Endothelial cell of umbilical vein (primary cell): ENCODE measurements around the gene RBBP4. TPM values are rescaled to one million over a fixed set of nuclear protein-coding genes. Genes with fewer than 3 reads are reported as not detected.

Source experiments
- BruUV-seq: library from RNA; stranded (reverse); fragments of 400-500 nt; replicated peaks from 2 replicates; lab custom pipeline; 2021; lab: Mats Ljungman, UMichigan
- CTCF ChIA-PET: fragments of 300-600, 350-600 bp; sonication (Branson Sonifier 250); formaldehyde crosslinking; loops from one replicate; lab custom pipeline; 2021; ENCODE audit warnings: antibody characterized with exemption, inconsistent platforms; lab: Charles Lee
- POLR2A ChIA-PET: fragments of 300-600, 350-600 bp; sonication (Branson Sonifier 250); formaldehyde crosslinking; loops from one replicate; lab custom pipeline; 2021; ENCODE audit warnings: antibody characterized with exemption, inconsistent platforms; lab: Charles Lee
- DNase-seq: peaks from one replicate; pipeline ENCODE4 v3.0.0-alpha.2; 2011; ENCODE audit warnings: low read depth, low spot score
- FAIRE-seq: peaks from 2 replicates; lab custom pipeline; 2011; peaks lifted over from hg19 to GRCh38; lab: Jason Lieb, UNC
- H2AFZ ChIP-seq: 2 replicates; pipeline ENCODE4 v1.6.0; 2012; ENCODE audit warnings: low read depth, low read length, control low read depth, inconsistent platforms
- H3K27ac ChIP-seq: 2 replicates; pipeline ENCODE4 v1.5.1; 2011; ENCODE audit warnings: low read depth, mild to moderate bottlenecking, control low read depth, low read length, moderate library complexity; ENCODE audit not compliant: insufficient read depth
- H3K27me3 ChIP-seq, 2 experiments: 2 replicates each; pipeline versions ENCODE4 v1.6.0 to v1.6.1; 2011; ENCODE audit warnings: low read length in 2 of 2, mixed read lengths in 1 of 2; ENCODE audit not compliant: control insufficient read depth in 2 of 2, insufficient read depth in 2 of 2
- H3K36me3 ChIP-seq, 2 experiments: 2 replicates in 1 of 2; 3 replicates in 1 of 2; pipeline ENCODE4 v1.5.1; 2011; ENCODE audit warnings: low read length in 2 of 2, mild to moderate bottlenecking in 1 of 2, moderate library complexity in 1 of 2; ENCODE audit not compliant: control insufficient read depth in 2 of 2, insufficient read depth in 2 of 2; ENCODE audit errors: extremely low read depth in 1 of 2
- H3K4me1 ChIP-seq: 3 replicates; pipeline ENCODE4 v1.5.1; 2011; ENCODE audit warnings: mild to moderate bottlenecking, low read length; ENCODE audit not compliant: control insufficient read depth, insufficient read depth; ENCODE audit errors: extremely low read depth
- H3K4me2 ChIP-seq: 2 replicates; pipeline ENCODE4 v1.6.1; 2011; ENCODE audit warnings: low read length, control low read depth, mixed read lengths; ENCODE audit not compliant: insufficient read depth
- H3K4me3 ChIP-seq, 3 experiments: fragments of 200-600 bp in 1 of 3; sonication (generic), shearing (Covaris generic) in 1 of 3; replicated peaks in 1 of 3; 2 replicates each; pipeline ENCODE4 v1.5.1; 2011 to 2016; ENCODE audit warnings: control low read depth in 3 of 3, low read length in 3 of 3, mild to moderate bottlenecking in 2 of 3, inconsistent platforms in 1 of 3, low read depth in 1 of 3, moderate library complexity in 1 of 3; ENCODE audit not compliant: insufficient read depth in 1 of 3
- H3K79me2 ChIP-seq: 2 replicates; pipeline ENCODE4 v1.6.0; 2012; ENCODE audit warnings: low read length, inconsistent platforms; ENCODE audit not compliant: control insufficient read depth, insufficient read depth
- H3K9ac ChIP-seq: replicated peaks from 2 replicates; pipeline ENCODE3; 2011; ENCODE audit warnings: low read length, control low read depth; ENCODE audit not compliant: insufficient read depth; ENCODE audit errors: extremely low read depth
- H3K9me1 ChIP-seq: replicated peaks from 3 replicates; pipeline ENCODE4 v1.6.0; 2011; ENCODE audit warnings: mild to moderate bottlenecking, low read length; ENCODE audit not compliant: control insufficient read depth, insufficient read depth; ENCODE audit errors: extremely low read depth
- H3K9me3 ChIP-seq: replicated peaks from 2 replicates; pipeline ENCODE4 v1.5.1; 2012; ENCODE audit warnings: low read length, inconsistent platforms; ENCODE audit not compliant: control insufficient read depth, insufficient read depth
- H4K20me1 ChIP-seq: replicated peaks from 2 replicates; pipeline ENCODE3; 2011; ENCODE audit warnings: mild to moderate bottlenecking, low read length; ENCODE audit not compliant: control insufficient read depth, insufficient read depth; ENCODE audit errors: extremely low read depth
- EZH2 ChIP-seq: IDR thresholded peaks from 2 replicates; pipeline ENCODE4 v1.6.1; 2012; ENCODE audit warnings: borderline replicate concordance, low read depth, mild to moderate bottlenecking, moderate library complexity, low read length, inconsistent platforms; ENCODE audit not compliant: severe bottlenecking
- FOS ChIP-seq: IDR thresholded peaks from 2 replicates; pipeline ENCODE4 v1.6.1; 2011; ENCODE audit warnings: mild to moderate bottlenecking, low read length, moderate library complexity, borderline replicate concordance; ENCODE audit not compliant: insufficient read depth
- GATA2 ChIP-seq: IDR thresholded peaks from 2 replicates; pipeline ENCODE4 v1.7.0; 2011; ENCODE audit warnings: low read depth, mild to moderate bottlenecking, moderate library complexity, mixed read lengths, low read length; ENCODE audit not compliant: insufficient read length, insufficient read depth
- JUN ChIP-seq: IDR thresholded peaks from 2 replicates; pipeline ENCODE4 v1.6.1; 2011; ENCODE audit warnings: borderline replicate concordance, low read depth; ENCODE audit not compliant: insufficient read length, insufficient read depth
- MYC ChIP-seq: IDR thresholded peaks from one replicate; pipeline ENCODE4 v1.6.1; 2011; ENCODE audit warnings: mild to moderate bottlenecking, low read depth, low read length
- POLR2A ChIP-seq: IDR thresholded peaks from 2 replicates; pipeline ENCODE4 v1.6.1; 2012; ENCODE audit warnings: low read depth, mild to moderate bottlenecking, control low read depth, low read length
- POLR2AphosphoS5 ChIP-seq: IDR thresholded peaks from 2 replicates; pipeline ENCODE4 v1.6.1; 2012; ENCODE audit warnings: low read depth, mild to moderate bottlenecking, control low read depth, low read length, moderate library complexity; ENCODE audit not compliant: insufficient read depth
- dilution Hi-C: fragments of 300-500 bp; cut with MboI; formaldehyde crosslinking; loops from one replicate; pipeline ENCODE4 v1.15.0; 2019; ENCODE audit warnings: low sequenced_read_pairs; ENCODE audit not compliant: extremely low pct_ligation_motif_present
- intact Hi-C: fragments of 100-400 bp; cut with micrococcal nuclease; formaldehyde crosslinking; loops from one replicate; pipeline ENCODE4 v1.10.0; 2022
- polyA plus RNA-seq, 4 experiments: library from polyadenylated mRNA; depleted of rRNA in 3 of 4; stranded (reverse) in 3 of 4; unstranded in 1 of 4; fragments of >200 nt; gene quantifications; 2 replicates each; pipeline versions ENCODE4 v1.2.1 to v1.2.3, GENCODE V29; 2011 to 2012; ENCODE audit warnings: missing spikeins in 1 of 4
- total RNA-seq: library from RNA; stranded (reverse); gene quantifications from 2 replicates; pipeline ENCODE4 v1.2.3, GENCODE V29; 2021
- TF ChIP-seq, protein P1 (sequence below): IDR thresholded peaks from 2 replicates; pipeline ENCODE4 v1.6.1; 2011; ENCODE audit not compliant: insufficient read depth, insufficient read length
- TF ChIP-seq, protein P2 (sequence below), 2 donors: IDR thresholded peaks; 1 replicate in 1 of 2; 2 replicates in 1 of 2; pipeline ENCODE4 v1.5.1; 2011; ENCODE audit warnings: low read length in 2 of 2, mild to moderate bottlenecking in 2 of 2, moderate library complexity in 2 of 2, control low read depth in 1 of 2, inconsistent platforms in 1 of 2, low read depth in 1 of 2; ENCODE audit not compliant: insufficient read depth in 1 of 2; ENCODE audit errors: extremely low read depth in 1 of 2

The RBBP4 gene
- total and polyA plus RNA-seq, 2 donors (not counting 3 experiments of a cell fraction or from before 2014, with no cell fraction given): 84.9 to 241 TPM

DNA sequence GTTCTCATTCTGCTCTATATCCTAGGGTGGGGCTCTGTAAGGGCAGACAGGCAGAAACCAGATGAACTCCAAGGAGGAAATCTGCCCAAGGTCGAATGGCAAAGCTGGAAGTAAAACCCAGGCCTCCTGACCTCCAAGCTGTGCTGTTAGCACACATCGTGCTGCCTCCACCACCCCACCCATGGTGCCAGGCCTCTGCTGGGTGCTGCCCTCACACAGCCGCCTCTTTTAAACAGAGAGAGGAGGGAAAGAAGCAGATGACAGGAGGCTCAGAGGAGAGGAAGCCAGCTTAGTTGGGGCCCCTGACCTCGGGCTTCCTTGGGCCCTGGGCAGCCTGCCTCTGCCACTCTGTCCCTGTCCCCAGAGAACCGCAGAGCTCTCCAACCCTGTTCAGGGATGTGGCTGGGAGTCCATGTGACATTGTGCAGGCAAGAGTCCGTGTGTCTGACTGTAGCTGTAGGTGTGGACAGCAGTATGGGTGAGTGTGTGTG lies 50.5 kb downstream of the RBBP4 start:
- intact Hi-C loops: no loop called here
- H3K9ac ChIP-seq: no peak overlapping the region
- H3K27ac ChIP-seq: no peak overlapping the region
- no peaks in the 10 kb centered on the region for H3K9me1 ChIP-seq
- no peaks in the 10 kb centered on the region for H3K27me3 ChIP-seq
- CTCF ChIA-PET: interaction anchor here (0.9 to 2.1 kb wide), 2 partner anchors 11 to 73 kb away, joined by 3 to 18 read pairs; no protein-coding TSS in a partner anchor
- no peaks in the 10 kb centered on the region for H3K36me3 ChIP-seq
- no peaks in the 10 kb centered on the region for H3K79me2 ChIP-seq
- no peak overlapping the region for H3K4me3 ChIP-seq
- no peaks in the 10 kb centered on the region for H3K9me3 ChIP-seq
- POLR2A ChIA-PET: interaction anchor here (0.6 kb wide), 1 partner anchor 11 kb away, joined by 6 read pairs; no protein-coding TSS in a partner anchor
- no peak overlapping the region for H3K4me2 ChIP-seq
- DNase-seq: no peak
- peaks cover 11% of the 10 kb centered on the region for H3K4me1 ChIP-seq
- H4K20me1 ChIP-seq: no peaks in the 10 kb centered on the region
- no TSS peak for BruUV-seq
- dilution Hi-C loops: no loop called here
- no peak overlapping the region for H2AFZ ChIP-seq
- no peak for FAIRE-seq
- TF ChIP-seq JUN (no peak), FOS (no peak), POLR2A (no peak), POLR2AphosphoS5 (no peak), GATA2 (no peak), MYC (no peak), EZH2 (no peak)
- TF ChIP-seq, protein P1, sequence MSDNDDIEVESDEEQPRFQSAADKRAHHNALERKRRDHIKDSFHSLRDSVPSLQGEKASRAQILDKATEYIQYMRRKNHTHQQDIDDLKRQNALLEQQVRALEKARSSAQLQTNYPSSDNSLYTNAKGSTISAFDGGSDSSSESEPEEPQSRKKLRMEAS: no peak
- TF ChIP-seq, protein P2, sequence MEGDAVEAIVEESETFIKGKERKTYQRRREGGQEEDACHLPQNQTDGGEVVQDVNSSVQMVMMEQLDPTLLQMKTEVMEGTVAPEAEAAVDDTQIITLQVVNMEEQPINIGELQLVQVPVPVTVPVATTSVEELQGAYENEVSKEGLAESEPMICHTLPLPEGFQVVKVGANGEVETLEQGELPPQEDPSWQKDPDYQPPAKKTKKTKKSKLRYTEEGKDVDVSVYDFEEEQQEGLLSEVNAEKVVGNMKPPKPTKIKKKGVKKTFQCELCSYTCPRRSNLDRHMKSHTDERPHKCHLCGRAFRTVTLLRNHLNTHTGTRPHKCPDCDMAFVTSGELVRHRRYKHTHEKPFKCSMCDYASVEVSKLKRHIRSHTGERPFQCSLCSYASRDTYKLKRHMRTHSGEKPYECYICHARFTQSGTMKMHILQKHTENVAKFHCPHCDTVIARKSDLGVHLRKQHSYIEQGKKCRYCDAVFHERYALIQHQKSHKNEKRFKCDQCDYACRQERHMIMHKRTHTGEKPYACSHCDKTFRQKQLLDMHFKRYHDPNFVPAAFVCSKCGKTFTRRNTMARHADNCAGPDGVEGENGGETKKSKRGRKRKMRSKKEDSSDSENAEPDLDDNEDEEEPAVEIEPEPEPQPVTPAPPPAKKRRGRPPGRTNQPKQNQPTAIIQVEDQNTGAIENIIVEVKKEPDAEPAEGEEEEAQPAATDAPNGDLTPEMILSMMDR (IDR thresholded peaks at IDR 0.05; ENCODE audit: extremely low read depth in 1 of 2, insufficient read depth in 1 of 2, low read depth in 1 of 2, low read length in 2 of 2): no peak
